OCI-LY1 (cell line): ENCODE measurements around the gene PHRF1.

Experiments used
- CTCF ChIP-seq: fragments of 200-600 bp; sonication (generic), shearing (Covaris generic); IDR thresholded peaks from 2 replicates; pipeline ENCODE4 v1.5.1; 2017; ENCODE audit warnings: mild to moderate bottlenecking, antibody characterized with exemption, low read length, moderate library complexity, mixed read lengths
- EZH2 ChIP-seq: fragments of 200-600 bp; sonication (generic), shearing (Covaris generic); IDR thresholded peaks from 2 replicates; pipeline ENCODE4 v1.8.0; 2017; ENCODE audit warnings: borderline replicate concordance, mixed run types, mild to moderate bottlenecking, antibody characterized with exemption, low read length, moderate library complexity, mixed read lengths

- TF ChIP-seq CTCF (no peak), EZH2 (no peak)
These were observed 40.3 kb downstream of the PHRF1 start for GRCh38 chr11:616320-617198.
